Fibroblast of pulmonary artery (primary cell): ENCODE data around the gene SRP68.

Source experiments
- DNase-seq: peaks from one replicate; pipeline ENCODE4 v3.0.0-alpha.2; 2010; ENCODE audit warnings: low read depth
- H3K4me3 ChIP-seq: replicated peaks from 2 replicates; pipeline ENCODE4 v1.5.1; 2011; ENCODE audit warnings: low read depth, mild to moderate bottlenecking, control low read depth, low read length, moderate library complexity
- TF ChIP-seq, protein P1 (sequence below): IDR thresholded peaks from 2 replicates; pipeline ENCODE4 v1.5.1; 2011; ENCODE audit warnings: mild to moderate bottlenecking, control low read depth, low read length, inconsistent platforms; ENCODE audit errors: missing control alignments

SRP68 gene

DNA sequence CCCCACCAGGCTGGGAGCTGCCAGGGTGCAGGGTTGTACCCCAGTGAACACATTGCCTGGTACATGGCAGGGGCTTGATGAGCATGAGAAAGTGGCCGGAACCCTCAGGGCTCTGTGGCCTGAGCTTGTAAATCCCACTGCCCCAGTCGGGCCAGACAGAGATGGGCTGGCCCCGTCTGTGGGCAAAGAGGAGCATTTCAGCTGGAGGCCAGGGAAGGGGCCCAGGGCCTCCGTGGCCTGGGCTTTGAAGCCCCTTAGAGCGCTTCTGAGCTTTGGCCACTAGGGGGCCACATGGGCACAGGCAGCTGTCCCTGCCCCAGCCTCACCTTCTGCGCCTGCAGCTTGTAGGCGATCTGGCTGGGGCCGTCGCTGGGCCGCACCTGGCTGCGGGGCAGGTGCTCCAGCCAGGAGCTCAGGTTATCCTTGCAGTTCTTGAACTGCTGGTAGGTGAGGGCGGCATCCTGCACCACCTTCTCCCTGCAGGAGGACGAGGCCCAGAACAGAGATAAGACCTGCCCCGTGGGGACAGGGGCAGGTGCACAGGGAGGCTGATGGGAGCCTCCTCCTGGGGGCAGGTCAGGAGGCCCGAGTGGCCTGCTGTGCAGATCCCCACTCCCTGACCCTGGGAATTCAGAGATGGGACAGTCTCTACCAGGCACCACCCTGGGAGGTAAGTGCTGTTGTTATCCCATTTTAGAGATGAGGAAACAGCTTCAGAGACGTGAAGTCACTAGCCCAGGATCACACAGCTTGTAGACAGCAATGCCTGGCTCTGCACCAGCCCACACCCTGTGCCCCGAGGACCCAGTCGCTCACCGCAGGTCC, 58.0 kb downstream of the SRP68 start:
- peak; percentile 75 for DNase-seq
- TF ChIP-seq, protein P1, sequence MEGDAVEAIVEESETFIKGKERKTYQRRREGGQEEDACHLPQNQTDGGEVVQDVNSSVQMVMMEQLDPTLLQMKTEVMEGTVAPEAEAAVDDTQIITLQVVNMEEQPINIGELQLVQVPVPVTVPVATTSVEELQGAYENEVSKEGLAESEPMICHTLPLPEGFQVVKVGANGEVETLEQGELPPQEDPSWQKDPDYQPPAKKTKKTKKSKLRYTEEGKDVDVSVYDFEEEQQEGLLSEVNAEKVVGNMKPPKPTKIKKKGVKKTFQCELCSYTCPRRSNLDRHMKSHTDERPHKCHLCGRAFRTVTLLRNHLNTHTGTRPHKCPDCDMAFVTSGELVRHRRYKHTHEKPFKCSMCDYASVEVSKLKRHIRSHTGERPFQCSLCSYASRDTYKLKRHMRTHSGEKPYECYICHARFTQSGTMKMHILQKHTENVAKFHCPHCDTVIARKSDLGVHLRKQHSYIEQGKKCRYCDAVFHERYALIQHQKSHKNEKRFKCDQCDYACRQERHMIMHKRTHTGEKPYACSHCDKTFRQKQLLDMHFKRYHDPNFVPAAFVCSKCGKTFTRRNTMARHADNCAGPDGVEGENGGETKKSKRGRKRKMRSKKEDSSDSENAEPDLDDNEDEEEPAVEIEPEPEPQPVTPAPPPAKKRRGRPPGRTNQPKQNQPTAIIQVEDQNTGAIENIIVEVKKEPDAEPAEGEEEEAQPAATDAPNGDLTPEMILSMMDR: peak; percentile 93
- no peak overlapping the region for H3K4me3 ChIP-seq

DNA sequence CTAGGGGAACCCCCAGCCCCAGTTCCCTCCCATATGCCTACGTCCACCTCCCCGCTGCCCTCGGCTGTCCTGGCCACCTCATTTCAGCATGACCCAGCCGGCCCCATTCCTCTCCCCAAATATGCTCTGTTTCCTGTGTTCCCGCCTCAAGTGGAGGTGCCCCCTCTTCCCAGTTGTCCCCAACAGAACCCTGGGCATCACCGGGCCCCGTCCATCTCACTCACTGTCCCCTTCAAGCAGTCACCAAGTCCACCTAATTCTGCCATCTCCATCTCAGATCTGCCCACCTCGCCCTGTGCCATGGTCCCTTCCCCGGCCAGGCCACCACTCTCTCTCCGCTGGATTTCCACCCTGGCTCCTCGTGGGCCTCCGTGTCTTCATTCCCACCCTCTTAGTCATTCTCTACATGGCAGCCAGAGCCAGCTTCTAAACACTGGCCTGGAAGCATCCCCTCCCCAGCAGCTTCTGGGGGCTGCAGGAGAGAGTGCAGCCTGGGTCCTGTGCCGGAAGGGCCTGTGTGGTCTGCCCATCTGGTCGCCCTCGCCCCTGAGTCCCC, 58.9 kb downstream of the SRP68 start:
- TF ChIP-seq, protein P1: no peak
- no peak overlapping the region for H3K4me3 ChIP-seq
- no peak for DNase-seq

- no peak for DNase-seq
- no peak overlapping the region for H3K4me3 ChIP-seq
- TF ChIP-seq, protein P1: no peak
Measured at GRCh38 chr17:76011951-76012350, 60.4 kb downstream of the SRP68 start.

DNA sequence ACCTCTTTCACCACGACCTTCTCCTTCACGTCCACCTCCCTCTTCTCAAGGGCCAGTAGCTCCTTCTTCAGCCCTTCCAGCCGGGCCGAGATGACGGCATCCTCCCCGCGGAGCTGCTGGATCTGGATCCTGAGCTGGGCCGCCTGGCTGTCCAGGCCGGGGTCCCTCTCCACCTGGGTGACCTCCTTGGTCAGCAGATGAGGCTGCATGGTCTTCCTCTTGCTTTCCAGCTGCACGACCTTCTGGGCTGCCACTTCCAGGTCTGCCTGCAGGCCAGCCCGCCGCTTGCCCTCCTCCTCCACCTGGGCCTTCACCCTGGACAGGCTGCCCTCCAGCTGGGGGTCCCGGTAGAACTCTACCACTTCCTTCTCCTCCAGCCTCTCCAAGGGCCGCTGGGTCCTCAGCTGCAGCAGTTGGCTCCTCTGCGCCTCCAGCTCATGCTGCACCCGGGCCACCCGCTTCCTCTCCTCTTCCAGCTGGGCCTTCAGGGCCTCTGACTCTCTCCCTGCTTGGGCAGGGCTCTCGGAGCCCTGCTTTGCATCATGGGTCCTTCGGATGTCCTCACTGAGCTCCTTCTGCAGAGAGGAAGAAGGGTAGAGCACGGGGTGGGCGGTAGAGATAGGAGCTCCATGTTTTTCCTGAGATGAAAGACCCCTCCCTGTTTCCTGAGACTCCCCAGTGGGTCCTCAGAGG, 62.2 kb downstream of the SRP68 start:
- DNase-seq: no peak
- no peak overlapping the region for H3K4me3 ChIP-seq
- TF ChIP-seq, protein P1: no peak

DNA sequence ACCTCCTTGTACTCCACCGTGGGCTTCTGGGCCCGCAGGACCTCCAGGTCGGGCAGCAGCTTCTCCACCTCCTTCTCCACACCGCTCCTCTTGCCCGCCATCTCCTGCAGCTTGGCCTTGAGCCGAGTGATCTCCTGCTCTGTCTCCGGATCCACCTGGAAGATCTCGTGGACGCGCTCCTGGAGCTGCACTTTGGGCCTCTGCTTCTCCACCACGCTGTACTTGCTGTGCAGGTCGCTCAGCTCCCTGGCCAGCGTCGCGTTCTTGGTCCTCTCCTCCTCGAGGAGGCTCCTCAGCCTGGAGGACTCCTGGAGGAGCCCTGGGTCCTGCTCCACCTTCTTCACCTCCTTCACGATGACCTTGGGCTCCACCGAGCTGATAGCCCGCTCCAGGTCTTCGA, 62.9 kb downstream of the SRP68 start:
- no peak overlapping the region for H3K4me3 ChIP-seq
- DNase-seq: no peak
- TF ChIP-seq, protein P1: no peak

DNA sequence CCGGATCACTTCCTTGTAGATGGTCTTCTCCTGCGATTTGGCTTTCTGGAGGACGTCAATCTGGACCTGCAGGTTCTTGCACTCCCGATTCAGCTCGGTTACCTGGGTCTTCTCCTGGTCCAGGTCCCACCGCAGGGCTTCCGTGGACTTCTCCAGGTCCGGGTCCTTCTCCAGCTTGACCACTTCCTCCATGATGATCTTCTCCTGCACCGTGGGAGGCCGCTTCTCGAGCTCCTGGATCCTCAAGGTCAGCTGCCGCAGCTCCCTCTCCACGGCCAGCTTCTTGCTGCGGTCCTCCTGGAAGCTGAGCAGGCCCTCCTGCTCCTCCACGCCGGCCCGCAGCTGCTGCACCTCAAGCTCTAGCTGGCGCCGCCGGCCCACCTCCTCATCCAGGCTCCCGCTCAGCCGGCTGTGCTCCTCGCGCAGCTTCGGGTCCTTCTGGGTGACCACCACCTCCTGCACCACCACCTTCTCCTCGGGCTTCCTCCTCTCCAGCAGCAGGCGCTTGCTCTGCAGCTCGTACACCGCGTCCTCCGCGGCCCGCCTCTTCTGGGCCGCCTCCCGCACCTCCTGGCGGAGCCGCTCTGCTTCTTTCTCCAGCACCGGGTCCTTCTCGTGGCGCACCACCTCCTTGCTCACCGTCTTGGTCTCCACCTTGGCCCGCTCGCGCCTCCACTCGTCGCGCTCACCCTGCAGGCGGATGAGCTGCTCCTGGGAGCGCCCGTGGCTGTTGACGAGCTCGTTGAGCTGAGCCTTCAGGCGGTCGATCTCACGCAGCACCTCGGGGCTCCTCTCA, 63.5 kb downstream of the SRP68 start:
- no peak for DNase-seq
- TF ChIP-seq, protein P1: no peak
- H3K4me3 ChIP-seq: no peak overlapping the region
